Activated CD8-positive, alpha-beta T cell treated with anti-CD3 and anti-CD28 coated beads for 36 hours (primary cell): Measurements from ENCODE around the gene SPTLC3. TPM values are rescaled to one million over a fixed set of nuclear protein-coding genes. Genes with fewer than 3 reads are reported as not detected.

Experiments used
- ATAC-seq: fragments of 200-7000 bp; cut with Tn5 transposase; one replicate; pipeline ENCODE4 v1.10.0; 2021; ENCODE audit warnings: mild to moderate bottlenecking, moderate library complexity
- CTCF ChIA-PET: fragments of 350-600 bp; sonication (Branson Sonifier 250); formaldehyde crosslinking; loops from one replicate; lab custom pipeline; 2021; ENCODE audit warnings: antibody characterized with exemption; lab: Charles Lee
- POLR2A ChIA-PET: fragments of 350-600 bp; sonication (Branson Sonifier 250); formaldehyde crosslinking; loops from one replicate; lab custom pipeline; 2021; ENCODE audit warnings: antibody characterized with exemption; lab: Charles Lee
- DNase-seq: peaks from one replicate; pipeline ENCODE4 v3.0.0-alpha.2; 2020
- H3K27ac Mint-ChIP-seq: one replicate; pipeline ENCODE4 v1.8.0; 2021; ENCODE audit warnings: mild to moderate bottlenecking, mixed read lengths
- H3K27me3 Mint-ChIP-seq: one replicate; pipeline ENCODE4 v1.8.0; 2021; ENCODE audit warnings: mixed read lengths
- H3K36me3 Mint-ChIP-seq: one replicate; pipeline ENCODE4 v1.8.0; 2021; ENCODE audit warnings: low read depth, mixed read lengths
- H3K4me1 Mint-ChIP-seq: one replicate; pipeline ENCODE4 v1.8.0; 2021; ENCODE audit warnings: low read depth, mixed read lengths
- H3K4me3 Mint-ChIP-seq: one replicate; pipeline ENCODE4 v1.8.0; 2021; ENCODE audit warnings: mild to moderate bottlenecking, moderate library complexity, mixed read lengths
- H3K9me3 Mint-ChIP-seq: one replicate; pipeline ENCODE4 v1.8.0; 2021; ENCODE audit warnings: mixed read lengths
- CTCF ChIP-seq: fragments of 200-600 bp; IDR thresholded peaks from one replicate; pipeline ENCODE4 v1.8.0; 2022; ENCODE audit warnings: antibody characterized with exemption, mild to moderate bottlenecking
- intact Hi-C: fragments of 100-400 bp; cut with micrococcal nuclease; formaldehyde crosslinking; loops from one replicate; pipeline ENCODE4 v1.10.0; 2022
- total RNA-seq, 2 experiments: library from RNA; stranded (reverse); gene quantifications; one replicate each; pipeline ENCODE4 v1.2.3, GENCODE V29; 2021

The SPTLC3 gene
- total RNA-seq, 2 experiments from 2014 or later = 0.72 to 0.77 TPM

DNA sequence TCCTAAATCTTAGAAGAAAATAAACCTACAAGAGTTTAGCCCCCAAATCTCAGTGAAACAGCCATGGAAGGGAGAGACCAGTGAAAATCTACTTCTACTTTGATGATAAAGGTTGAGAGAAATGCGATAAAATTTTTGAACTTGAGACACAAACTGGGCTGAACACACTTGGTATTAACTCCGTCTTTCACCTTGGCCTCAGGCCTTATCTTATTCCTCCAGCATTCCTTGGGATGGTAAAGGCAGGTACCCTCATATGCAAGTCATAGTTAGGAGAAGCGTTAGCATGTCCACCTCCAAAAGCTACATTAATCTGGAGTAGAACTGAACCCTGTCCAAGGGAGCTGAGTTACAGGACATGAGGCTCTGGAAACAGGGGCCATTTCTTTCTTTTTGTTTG is 1.2 kb upstream of the SPTLC3 start:
- ATAC-seq = no peak
- peaks cover 26% of the 10 kb centered on the region for H3K4me1 Mint-ChIP-seq
- CTCF ChIA-PET = no interaction called here
- H3K27me3 Mint-ChIP-seq = peaks cover 2% of the 10 kb centered on the region
- TF ChIP-seq CTCF = no peak
- intact Hi-C loops = no loop called here
- no peaks in the 10 kb centered on the region for H3K36me3 Mint-ChIP-seq
- H3K9me3 Mint-ChIP-seq = no peaks in the 10 kb centered on the region
- POLR2A ChIA-PET = no interaction called here
- DNase-seq = no peak
- no peak overlapping the region for H3K27ac Mint-ChIP-seq
- H3K4me3 Mint-ChIP-seq = no peak overlapping the region

DNA sequence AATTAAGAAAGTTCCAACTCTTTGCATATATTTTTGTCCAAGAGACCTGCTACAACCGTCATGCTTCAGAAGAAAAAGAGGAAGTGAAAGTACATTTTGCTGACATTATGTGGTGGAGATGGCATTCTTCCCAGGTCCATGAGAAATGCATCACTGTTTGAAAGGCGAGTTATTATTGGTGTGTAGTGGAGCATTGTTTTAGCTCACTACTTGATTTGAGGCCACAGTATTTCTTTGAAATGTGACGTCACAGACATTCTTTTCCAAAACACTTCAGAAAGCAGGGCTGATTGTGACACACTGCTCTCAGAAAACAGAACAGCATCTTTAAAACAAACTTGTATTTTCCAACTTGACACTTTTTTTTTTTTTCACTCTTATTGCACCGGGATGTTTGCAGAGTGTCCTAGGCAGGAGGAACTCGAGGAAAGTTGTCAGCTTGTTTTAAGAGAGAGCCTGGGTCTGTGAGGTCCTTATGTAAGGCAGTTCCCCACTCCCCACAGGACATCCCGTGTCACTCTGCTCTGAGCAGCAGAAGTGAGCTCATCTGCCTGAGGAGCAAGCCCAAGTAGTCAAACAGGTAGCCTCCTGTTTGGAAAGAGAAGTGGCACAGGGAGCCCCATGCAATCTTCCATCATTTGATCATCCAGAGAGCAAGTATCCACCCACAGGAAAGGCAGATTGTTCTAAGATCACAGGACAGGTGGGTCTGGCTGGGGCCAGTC is 1.1 kb downstream of the SPTLC3 start:
- intact Hi-C loops = no loop called here
- Mint-ChIP-seq H3K27me3 (peaks cover 2% of the 10 kb centered on the region), H3K4me1 (peaks cover 28% of the 10 kb centered on the region), H3K4me3 (peak overlapping the region; percentile 61), H3K27ac (peak overlapping the region; percentile 67), H3K9me3 (no peaks in the 10 kb centered on the region), H3K36me3 (no peaks in the 10 kb centered on the region)
- ATAC-seq (peak; percentile 87), DNase-seq (peak; percentile 26)
- ChIA-PET POLR2A (interaction anchor here (0.6 to 0.7 kb wide), 4 partner anchors 14 to 276 kb away, joined by 3 read pairs; no protein-coding TSS in a partner anchor), CTCF (interaction anchor here (0.7 to 1.3 kb wide), 2 partner anchors 109 to 293 kb away, joined by 3 read pairs; no protein-coding TSS in a partner anchor)
- no peak for TF ChIP-seq CTCF

- no peak for ATAC-seq
- Mint-ChIP-seq H3K27me3 (peaks cover 2% of the 10 kb centered on the region), H3K9me3 (no peaks in the 10 kb centered on the region), H3K36me3 (no peaks in the 10 kb centered on the region), H3K4me3 (no peak overlapping the region), H3K4me1 (peaks cover 28% of the 10 kb centered on the region), H3K27ac (no peak overlapping the region)
- intact Hi-C loops = no loop called here
- ChIA-PET POLR2A (no interaction called here), CTCF (interaction anchor here (0.9 kb wide), 1 partner anchor 106 kb away, joined by 3 read pairs; no protein-coding TSS in a partner anchor)
- DNase-seq = no peak
- no peak for TF ChIP-seq CTCF
Measured at GRCh38 chr20:13012886-13013285, 4.1 kb downstream of the SPTLC3 start.

GRCh38 chr20:13013411-13013810 is 4.6 kb downstream of the SPTLC3 start:
- H3K4me1 Mint-ChIP-seq = peaks cover 23% of the 10 kb centered on the region
- ChIA-PET CTCF (interaction anchor here (0.9 kb wide), 1 partner anchor 106 kb away, joined by 3 read pairs; no protein-coding TSS in a partner anchor), POLR2A (interaction anchor here (0.6 kb wide), 1 partner anchor 571 kb away, joined by 5 read pairs; no protein-coding TSS in a partner anchor)
- intact Hi-C loops = no loop called here
- no peak for ATAC-seq
- H3K4me3 Mint-ChIP-seq = no peak overlapping the region
- no peak for DNase-seq
- no peak overlapping the region for H3K27ac Mint-ChIP-seq
- no peaks in the 10 kb centered on the region for H3K27me3 Mint-ChIP-seq
- no peak for TF ChIP-seq CTCF
- no peaks in the 10 kb centered on the region for H3K36me3 Mint-ChIP-seq
- H3K9me3 Mint-ChIP-seq = no peaks in the 10 kb centered on the region

GRCh38 chr20:13017235-13017634 is 8.5 kb downstream of the SPTLC3 start:
- CTCF ChIA-PET = no interaction called here
- POLR2A ChIA-PET = no interaction called here
- intact Hi-C loops = no loop called here
- H3K27me3 Mint-ChIP-seq = no peaks in the 10 kb centered on the region
- no peak for TF ChIP-seq CTCF
- H3K27ac Mint-ChIP-seq = no peak overlapping the region
- no peak for DNase-seq
- ATAC-seq = no peak
- H3K4me1 Mint-ChIP-seq = peaks cover 3% of the 10 kb centered on the region
- no peaks in the 10 kb centered on the region for H3K36me3 Mint-ChIP-seq
- H3K9me3 Mint-ChIP-seq = peaks cover 11% of the 10 kb centered on the region
- no peak overlapping the region for H3K4me3 Mint-ChIP-seq
